Measurements from ENCODE around the gene NXPE2.

Gene NXPE2

DNA sequence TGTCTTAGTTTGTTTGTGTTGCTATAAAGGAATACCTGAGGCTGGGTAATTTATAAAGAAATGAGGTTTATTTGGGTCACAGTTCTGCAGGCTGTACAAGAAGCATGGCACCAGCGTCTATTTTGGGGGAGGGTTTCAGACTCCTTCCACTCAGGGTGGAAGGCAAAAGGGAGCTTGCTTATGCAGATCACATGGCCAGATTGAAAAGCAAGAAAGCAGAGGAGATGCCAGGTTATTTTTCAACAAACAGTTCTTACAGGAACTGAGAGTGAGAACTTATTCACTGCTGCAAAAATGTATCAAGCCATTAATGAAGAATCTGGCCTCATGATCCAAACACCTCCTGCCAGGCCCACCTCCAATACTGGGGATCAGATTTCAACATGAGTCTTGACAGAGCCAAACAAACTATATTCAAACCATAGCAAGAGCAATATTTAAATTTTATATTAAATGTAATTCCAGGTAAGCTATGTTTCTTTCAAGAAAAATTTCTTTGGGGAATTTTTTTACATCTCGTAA is 66.9 kb downstream of the NXPE2 start:
- DNase-seq (ENCODE audit: low spot score): no peak

DNA sequence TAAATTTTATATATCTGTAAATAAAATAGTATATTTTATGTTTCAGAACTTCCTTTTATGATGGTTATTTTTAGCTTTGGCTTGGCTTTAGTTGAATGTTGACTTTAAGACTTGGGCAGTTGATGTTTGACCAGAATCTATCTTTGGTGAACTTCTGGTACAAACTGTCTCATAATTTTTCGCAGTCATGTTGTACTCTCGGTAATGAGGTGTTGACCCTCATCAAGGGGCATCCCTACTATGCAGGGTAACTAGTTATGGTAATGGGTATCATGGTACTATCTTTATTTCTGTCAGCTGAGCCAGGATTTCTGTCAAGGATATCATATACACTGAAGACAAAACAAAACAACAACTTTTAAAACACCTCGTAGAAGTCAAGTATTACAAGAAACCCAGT is 67.7 kb downstream of the NXPE2 start:
- no peak for DNase-seq (ENCODE audit: low spot score)

All from LoVo (cell line).